Endodermal cell (in vitro differentiated cells): ENCODE results near the gene CD82. TPM values are rescaled to one million over a fixed set of nuclear protein-coding genes. Genes with fewer than 3 reads are reported as not detected.

ENCODE experiments used
- DNase-seq: peaks from one replicate; pipeline ENCODE4 v3.0.0-alpha.2; 2017
- H3K27ac ChIP-seq: 2 replicates; pipeline ENCODE4 v1.5.1; 2013; ENCODE audit warnings: mild to moderate bottlenecking, low read depth, low read length, moderate library complexity
- H3K27me3 ChIP-seq: 2 replicates; pipeline ENCODE4 v1.6.1; 2013; ENCODE audit warnings: mild to moderate bottlenecking, low read length, moderate library complexity; ENCODE audit not compliant: insufficient read depth, control insufficient read depth, poor library complexity, severe bottlenecking
- H3K36me3 ChIP-seq: 2 replicates; pipeline ENCODE4 v1.7.0; 2013; ENCODE audit warnings: mild to moderate bottlenecking, low read length, moderate library complexity; ENCODE audit not compliant: control insufficient read depth, insufficient read depth
- H3K4me1 ChIP-seq: one replicate; pipeline ENCODE4 v1.7.0; 2013; ENCODE audit warnings: low read length; ENCODE audit not compliant: control insufficient read depth, insufficient read depth
- H3K4me3 ChIP-seq: 2 replicates; pipeline ENCODE4 v1.5.1; 2013; ENCODE audit warnings: mild to moderate bottlenecking, low read length, moderate library complexity
- H3K9ac ChIP-seq: 2 replicates; pipeline ENCODE4 v1.6.1; 2013; ENCODE audit warnings: mild to moderate bottlenecking, low read length, moderate library complexity; ENCODE audit not compliant: poor library complexity, severe bottlenecking; ENCODE audit errors: extremely low read depth
- H3K9me3 ChIP-seq: 2 replicates; pipeline ENCODE4 v1.6.1; 2013; ENCODE audit warnings: mild to moderate bottlenecking, low read length, moderate library complexity; ENCODE audit not compliant: control insufficient read depth
- H3K27ac Mint-ChIP-seq: 2 replicates; pipeline ENCODE4 v1.8.0; 2020; ENCODE audit warnings: mixed read lengths
- H3K27me3 Mint-ChIP-seq: 2 replicates; pipeline ENCODE4 v1.8.0; 2021; ENCODE audit warnings: mild to moderate bottlenecking, mixed read lengths; ENCODE audit not compliant: insufficient read depth
- H3K36me3 Mint-ChIP-seq: 2 replicates; pipeline ENCODE4 v1.8.0; 2020; ENCODE audit warnings: low read depth, mixed read lengths
- H3K4me1 Mint-ChIP-seq: 2 replicates; pipeline ENCODE4 v1.8.0; 2020; ENCODE audit warnings: mixed read lengths
- H3K4me3 Mint-ChIP-seq: 2 replicates; pipeline ENCODE4 v1.8.0; 2020; ENCODE audit warnings: mild to moderate bottlenecking, moderate library complexity, mixed read lengths
- H3K9me3 Mint-ChIP-seq: 2 replicates; pipeline ENCODE4 v1.8.0; 2020; ENCODE audit warnings: mild to moderate bottlenecking, mixed read lengths
- WGBS, 2 experiments: methylation state at CpG; one replicate each; pipeline versions ENCODE4 v1.1.5 to v1.1.7; 2013; ENCODE audit warnings: missing lambda C conversion rate in 2 of 2, mixed read lengths in 1 of 2; ENCODE audit not compliant: insufficient coverage in 1 of 2, insufficient read length in 1 of 2; 5-methylcytosine and 5-hydroxymethylcytosine counted together
- total RNA-seq, 2 donors: library from RNA; stranded (reverse); fragmentation: NEBNext Ultra II Directional in 1 of 2; extraction: Animal tissue kit (Norgen Biotek cat#: 25700) in 1 of 2; gene quantifications; 2 replicates in 1 of 2; 3 replicates in 1 of 2; pipeline ENCODE4 v1.2.1, GENCODE V29; 2021
- TF ChIP-seq, protein P1 (sequence below): fragments of 200-600 bp; sonication (generic); conservative IDR thresholded peaks from 2 replicates; pipeline ENCODE4 v1.5.0; 2021; ENCODE audit warnings: antibody characterized with exemption, mild to moderate bottlenecking

Gene CD82
- total RNA-seq, 2 donors from 2014 or later: 1.7 to 3.0 TPM

DNA sequence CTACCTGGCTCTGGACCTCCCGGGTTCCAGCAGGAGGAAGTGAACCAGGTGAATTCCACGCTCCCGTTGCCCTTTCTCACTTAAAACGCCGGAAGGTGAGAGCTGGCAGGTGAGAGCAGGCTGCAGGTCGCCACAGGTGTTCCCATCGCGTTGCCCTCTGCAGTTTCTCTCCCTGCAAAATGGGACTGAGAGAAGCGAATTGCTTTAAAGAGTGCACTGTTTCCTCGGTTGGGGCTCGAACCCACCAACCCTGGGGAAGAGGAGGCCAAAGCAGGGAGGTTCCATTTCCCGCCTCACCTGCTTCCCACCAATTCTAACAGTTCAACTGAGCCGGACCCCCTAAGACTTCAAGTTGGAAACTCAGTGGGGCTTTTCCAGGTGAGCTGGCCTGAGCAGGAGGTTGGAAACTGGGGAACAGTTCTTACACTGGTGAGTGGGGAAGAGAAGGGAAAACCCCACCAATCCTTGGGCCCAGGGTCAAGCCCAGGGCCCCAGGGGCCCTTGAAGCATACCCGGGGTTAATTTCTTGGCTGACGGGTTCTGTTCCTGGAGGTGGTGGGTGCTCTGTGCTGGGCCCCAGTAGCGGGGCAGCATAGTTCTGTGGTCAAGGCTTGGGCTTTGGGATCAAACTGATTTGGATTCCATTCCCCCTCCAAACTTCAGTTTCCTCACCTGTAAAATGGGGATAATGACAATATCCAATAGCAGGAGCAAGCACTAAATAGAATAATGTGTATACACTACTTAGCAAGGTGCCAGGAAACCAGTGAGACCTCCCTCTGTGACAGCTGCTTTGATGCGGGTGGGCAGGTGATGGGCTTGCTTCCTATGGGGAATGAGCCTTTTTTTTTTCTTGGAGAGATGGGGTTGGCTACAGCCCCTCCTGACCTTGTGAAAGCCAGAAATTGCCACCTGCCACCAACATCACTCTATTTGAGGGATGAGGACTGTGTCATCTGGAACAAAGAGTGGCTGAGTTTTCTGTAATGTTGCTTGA, 788 bp downstream of the CD82 start:
- Histone ChIP-seq H3K4me3 (peak overlapping the region; percentile 86), H3K9me3 (no peaks in the 10 kb centered on the region), H3K27me3 (peaks cover 33% of the 10 kb centered on the region), H3K9ac (no peak overlapping the region), H3K36me3 (no peaks in the 10 kb centered on the region), H3K4me1 (no peaks in the 10 kb centered on the region), H3K27ac (no peak overlapping the region)
- DNase-seq: peak; percentile 45
- Mint-ChIP-seq H3K36me3 (no peaks in the 10 kb centered on the region), H3K4me3 (peak overlapping the region; percentile 57), H3K9me3 (no peaks in the 10 kb centered on the region), H3K27ac (no peak overlapping the region), H3K27me3 (peaks cover 45% of the 10 kb centered on the region), H3K4me1 (peaks cover 5% of the 10 kb centered on the region)
- TF ChIP-seq, protein P1, sequence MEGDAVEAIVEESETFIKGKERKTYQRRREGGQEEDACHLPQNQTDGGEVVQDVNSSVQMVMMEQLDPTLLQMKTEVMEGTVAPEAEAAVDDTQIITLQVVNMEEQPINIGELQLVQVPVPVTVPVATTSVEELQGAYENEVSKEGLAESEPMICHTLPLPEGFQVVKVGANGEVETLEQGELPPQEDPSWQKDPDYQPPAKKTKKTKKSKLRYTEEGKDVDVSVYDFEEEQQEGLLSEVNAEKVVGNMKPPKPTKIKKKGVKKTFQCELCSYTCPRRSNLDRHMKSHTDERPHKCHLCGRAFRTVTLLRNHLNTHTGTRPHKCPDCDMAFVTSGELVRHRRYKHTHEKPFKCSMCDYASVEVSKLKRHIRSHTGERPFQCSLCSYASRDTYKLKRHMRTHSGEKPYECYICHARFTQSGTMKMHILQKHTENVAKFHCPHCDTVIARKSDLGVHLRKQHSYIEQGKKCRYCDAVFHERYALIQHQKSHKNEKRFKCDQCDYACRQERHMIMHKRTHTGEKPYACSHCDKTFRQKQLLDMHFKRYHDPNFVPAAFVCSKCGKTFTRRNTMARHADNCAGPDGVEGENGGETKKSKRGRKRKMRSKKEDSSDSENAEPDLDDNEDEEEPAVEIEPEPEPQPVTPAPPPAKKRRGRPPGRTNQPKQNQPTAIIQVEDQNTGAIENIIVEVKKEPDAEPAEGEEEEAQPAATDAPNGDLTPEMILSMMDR: no peak
- WGBS, 2 experiments: 27 to 49% methylated on average over 10 to 17 of the region's 17 CpGs

DNA sequence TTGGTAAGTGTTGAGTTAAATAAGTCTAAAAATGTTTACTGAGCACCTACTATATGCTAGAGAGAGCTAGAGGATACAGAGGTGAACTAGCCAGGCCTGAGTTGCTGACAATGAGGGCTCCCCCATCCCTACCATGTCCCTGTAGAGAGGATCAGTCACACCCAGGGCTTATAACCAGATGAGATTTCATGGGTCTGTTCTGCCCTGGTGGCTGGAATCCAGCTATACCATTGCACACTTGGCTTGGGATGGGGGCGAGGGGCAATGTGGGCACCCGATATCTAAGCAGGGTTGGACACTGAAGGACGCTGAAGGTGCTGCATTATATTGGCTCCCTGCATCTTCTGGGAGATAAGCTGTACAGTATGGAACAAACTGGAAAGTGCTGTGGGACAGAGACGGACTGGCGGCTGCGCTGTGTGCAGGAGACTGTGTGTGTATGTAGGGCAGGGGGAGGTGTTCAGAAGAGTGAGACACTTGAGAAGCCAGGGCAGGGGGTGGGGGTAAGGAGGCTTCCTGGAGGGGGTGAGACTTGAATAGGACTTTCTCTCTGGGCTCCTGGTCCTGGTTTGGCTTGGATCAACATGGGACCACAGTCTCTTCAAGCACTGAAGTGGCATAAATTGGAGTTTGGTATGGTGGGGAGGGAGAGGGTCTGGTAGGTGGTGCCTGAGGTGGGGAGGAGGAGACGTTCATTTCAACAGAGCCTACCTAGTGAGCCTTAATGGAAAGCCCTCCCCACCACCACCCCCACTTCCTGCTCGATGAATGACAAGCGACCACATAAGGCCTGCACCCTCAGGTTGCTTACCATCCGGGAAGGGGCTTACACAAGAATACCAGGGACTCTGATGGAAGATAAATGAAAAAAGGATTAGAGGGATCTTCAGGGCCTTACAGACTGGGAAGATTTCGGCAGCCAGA, 1.8 kb downstream of the CD82 start:
- H3K4me3 Mint-ChIP-seq: no peak overlapping the region
- no peak overlapping the region for H3K27ac Mint-ChIP-seq
- H3K4me1 Mint-ChIP-seq: peaks cover 5% of the 10 kb centered on the region
- TF ChIP-seq, protein P1: peak; percentile 49
- WGBS, 2 experiments: 83 to 89% methylated on average over 7 to 10 of the region's 11 CpGs
- H3K9ac ChIP-seq: no peak overlapping the region
- peaks cover 33% of the 10 kb centered on the region for H3K27me3 ChIP-seq
- H3K27me3 Mint-ChIP-seq: peaks cover 39% of the 10 kb centered on the region
- H3K36me3 ChIP-seq: no peaks in the 10 kb centered on the region
- H3K4me3 ChIP-seq: no peak overlapping the region
- H3K36me3 Mint-ChIP-seq: no peaks in the 10 kb centered on the region
- no peaks in the 10 kb centered on the region for H3K4me1 ChIP-seq
- H3K9me3 Mint-ChIP-seq: no peaks in the 10 kb centered on the region
- H3K27ac ChIP-seq: no peak overlapping the region
- H3K9me3 ChIP-seq: no peaks in the 10 kb centered on the region
- peak; percentile 49 for DNase-seq

DNA sequence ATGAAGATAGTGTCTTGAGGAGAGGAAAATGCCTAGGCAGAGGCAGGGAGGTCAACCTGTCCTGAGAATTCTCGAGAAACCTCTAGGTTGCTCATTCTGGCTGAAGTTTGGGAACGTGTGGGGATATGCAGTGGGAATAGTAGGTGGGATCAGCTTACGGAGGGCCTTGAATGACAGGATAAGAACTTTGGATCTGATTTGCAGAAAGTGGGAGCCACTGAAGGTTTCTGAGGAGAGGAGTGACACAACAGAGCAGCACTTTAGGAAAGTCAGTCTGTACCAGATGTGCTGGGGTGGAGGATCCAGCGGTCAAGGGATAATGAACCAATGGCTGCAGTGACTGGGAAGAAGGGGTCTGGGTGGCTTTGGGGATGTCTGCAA, 2.4 kb downstream of the CD82 start:
- peaks cover 5% of the 10 kb centered on the region for H3K4me1 Mint-ChIP-seq
- no peaks in the 10 kb centered on the region for H3K9me3 ChIP-seq
- TF ChIP-seq, protein P1: no peak
- no peaks in the 10 kb centered on the region for H3K9me3 Mint-ChIP-seq
- 86 to 88% methylated on average over 3 to 4 of the region's 4 CpGs for WGBS, 2 experiments
- no peak overlapping the region for H3K4me3 Mint-ChIP-seq
- no peak overlapping the region for H3K9ac ChIP-seq
- H3K27me3 Mint-ChIP-seq: peaks cover 33% of the 10 kb centered on the region
- no peaks in the 10 kb centered on the region for H3K36me3 Mint-ChIP-seq
- no peaks in the 10 kb centered on the region for H3K4me1 ChIP-seq
- no peak overlapping the region for H3K27ac ChIP-seq
- no peaks in the 10 kb centered on the region for H3K36me3 ChIP-seq
- peaks cover 29% of the 10 kb centered on the region for H3K27me3 ChIP-seq
- DNase-seq: peak; percentile 39
- no peak overlapping the region for H3K4me3 ChIP-seq
- no peak overlapping the region for H3K27ac Mint-ChIP-seq
